Neuronal stem cell (in vitro differentiated cells): ENCODE results near the gene UBAC2. TPM values are rescaled to one million over a fixed set of nuclear protein-coding genes. Genes with fewer than 3 reads are reported as not detected.
A peak's percentile ranks its signal among the peaks of the same experiment; 100 is the strongest.

ENCODE experiments used
- DNase-seq: peaks from one replicate; pipeline ENCODE4 v3.0.0-alpha.2; 2013; ENCODE audit warnings: low spot score
- H2AFZ ChIP-seq: one replicate; pipeline ENCODE4 v1.6.1; 2013; ENCODE audit warnings: mild to moderate bottlenecking, low read length, inconsistent platforms
- H2AK5ac ChIP-seq: 2 replicates; pipeline ENCODE4 v1.6.1; 2013; ENCODE audit warnings: low read depth, mild to moderate bottlenecking, inconsistent platforms, low read length, moderate library complexity, mixed read lengths
- H2BK120ac ChIP-seq: 2 replicates; pipeline ENCODE4 v1.6.1; 2013; ENCODE audit warnings: low read depth, mild to moderate bottlenecking, inconsistent platforms, low read length, moderate library complexity, mixed read lengths
- H2BK12ac ChIP-seq: one replicate; pipeline ENCODE4 v1.6.1; 2013; ENCODE audit warnings: low read length, inconsistent platforms
- H2BK15ac ChIP-seq: 2 replicates; pipeline ENCODE4 v1.6.1; 2013; ENCODE audit warnings: mild to moderate bottlenecking, low read length, inconsistent platforms, mixed read lengths
- H2BK5ac ChIP-seq: one replicate; pipeline ENCODE4 v1.6.1; 2013; ENCODE audit warnings: inconsistent platforms, mild to moderate bottlenecking, low read length, moderate library complexity
- H3K14ac ChIP-seq: one replicate; pipeline ENCODE4 v1.6.1; 2013; ENCODE audit warnings: low read length, inconsistent platforms
- H3K18ac ChIP-seq: 2 replicates; pipeline ENCODE4 v1.6.1; 2013; ENCODE audit warnings: low read length, inconsistent platforms
- H3K23ac ChIP-seq: 2 replicates; pipeline ENCODE4 v1.6.1; 2013; ENCODE audit warnings: low read depth, mild to moderate bottlenecking, mixed read lengths, low read length, inconsistent platforms; ENCODE audit not compliant: poor library complexity
- H3K27ac ChIP-seq: replicated peaks from 3 replicates; pipeline ENCODE4 v1.5.1; 2013; ENCODE audit warnings: low read length, inconsistent platforms
- H3K27me3 ChIP-seq, 3 experiments: 2 replicates each; pipeline ENCODE4 v1.6.1; 2013; ENCODE audit warnings: low read length in 3 of 3, mild to moderate bottlenecking in 2 of 3, inconsistent platforms in 1 of 3, low read depth in 1 of 3, mixed read lengths in 1 of 3, moderate library complexity in 1 of 3; ENCODE audit not compliant: control insufficient read depth in 3 of 3, insufficient read depth in 3 of 3
- H3K36me3 ChIP-seq, 2 donors: replicated peaks in 1 of 2; 2 replicates each; pipeline ENCODE4 v1.6.1; 2013; ENCODE audit warnings: low read length in 2 of 2; ENCODE audit not compliant: control insufficient read depth in 2 of 2, insufficient read depth in 2 of 2
- H3K4ac ChIP-seq: 2 replicates; pipeline ENCODE4 v1.6.1; 2013; ENCODE audit warnings: inconsistent platforms, mild to moderate bottlenecking, low read length, moderate library complexity
- H3K4me1 ChIP-seq, 2 donors: 1 replicate in 1 of 2; 2 replicates in 1 of 2; pipeline ENCODE4 v1.6.1; 2013; ENCODE audit warnings: low read length in 2 of 2, low read depth in 1 of 2; ENCODE audit not compliant: control insufficient read depth in 2 of 2, insufficient read depth in 1 of 2
- H3K4me2 ChIP-seq: one replicate; pipeline ENCODE4 v1.6.1; 2013; ENCODE audit warnings: mild to moderate bottlenecking, low read length, inconsistent platforms; ENCODE audit not compliant: insufficient read depth, poor library complexity, severe bottlenecking
- H3K4me3 ChIP-seq, 2 donors: 2 replicates each; pipeline ENCODE4 v1.5.1; 2013; ENCODE audit warnings: low read length in 2 of 2, mild to moderate bottlenecking in 2 of 2, inconsistent platforms in 1 of 2, moderate library complexity in 1 of 2
- H3K79me1 ChIP-seq: one replicate; pipeline ENCODE4 v1.6.1; 2013; ENCODE audit warnings: low read depth, mild to moderate bottlenecking, inconsistent platforms, low read length, moderate library complexity
- H3K9ac ChIP-seq: one replicate; pipeline ENCODE4 v1.6.1; 2013; ENCODE audit warnings: mild to moderate bottlenecking, low read depth, low read length, inconsistent platforms; ENCODE audit not compliant: poor library complexity
- H3K9me3 ChIP-seq, 2 donors: replicated peaks in 1 of 2; 2 replicates each; pipeline versions ENCODE3 to v1.6.1; 2013; ENCODE audit warnings: low read length in 2 of 2, mild to moderate bottlenecking in 2 of 2, inconsistent platforms in 1 of 2, low read depth in 1 of 2, mixed read lengths in 1 of 2, moderate library complexity in 1 of 2; ENCODE audit not compliant: control insufficient read depth in 2 of 2, insufficient read depth in 1 of 2
- H4K8ac ChIP-seq: one replicate; pipeline ENCODE4 v1.6.1; 2013; ENCODE audit warnings: low read depth, mild to moderate bottlenecking, inconsistent platforms, low read length, moderate library complexity
- H4K91ac ChIP-seq: one replicate; pipeline ENCODE4 v1.6.1; 2013; ENCODE audit warnings: low read length, low read depth, mild to moderate bottlenecking, inconsistent platforms; ENCODE audit not compliant: poor library complexity
- WGBS, 2 donors: extraction: QIAGEN DNeasy Blood & Tissue Kit; methylation state at CpG; one replicate each; pipeline ENCODE4 v1.1.7; 2013; ENCODE audit warnings: missing lambda C conversion rate in 2 of 2, mixed read lengths in 1 of 2; ENCODE audit not compliant: insufficient read length in 2 of 2, insufficient replicate concordance in 1 of 2; ENCODE audit errors: extremely low coverage in 2 of 2; 5-methylcytosine and 5-hydroxymethylcytosine counted together
- small RNA-seq: library from polyadenylated mRNA; stranded (forward); fragments of <200 nt; extraction: miRNeasy Mini kit (QIAGEN cat#:217004); gene quantifications from one replicate; pipeline ENCODE3, GENCODE V24; 2013; ENCODE audit not compliant: insufficient read depth

The UBAC2 gene

GRCh38 chr13:99434258-99434788 is 233.7 kb downstream of the UBAC2 start:
- Histone ChIP-seq H2BK15ac (no peak overlapping the region), H3K9ac (no peak overlapping the region), H3K36me3 (no peaks in the 10 kb centered on the region), H3K27me3 (peaks cover 0 to 12% (median 2%) of the 10 kb centered on the region in 3 experiments), H3K4ac (no peak overlapping the region), H2BK5ac (no peak overlapping the region), H3K23ac (no peak overlapping the region), H4K8ac (no peak overlapping the region), H3K4me3 (no peak overlapping the region), H3K9me3 (no peaks in the 10 kb centered on the region), H3K4me2 (no peak overlapping the region), H3K18ac (no peak overlapping the region), H2AFZ (peak overlapping the region; percentile 49), H3K27ac (no peak overlapping the region), H4K91ac (no peak overlapping the region), H3K79me1 (no peaks in the 10 kb centered on the region), H2AK5ac (no peak overlapping the region), H2BK120ac (no peak overlapping the region), H3K4me1 (peaks cover 13 to 14% of the 10 kb centered on the region in 2 donors), H2BK12ac (no peak overlapping the region), H3K14ac (no peak overlapping the region)
- no peak for DNase-seq
- no CpG with 5 or more reads among the region's 17 CpGs for WGBS, 2 donors

- H3K4me3 ChIP-seq, result no peak overlapping the region
- no peak overlapping the region for H4K91ac ChIP-seq
- H2BK120ac ChIP-seq, result no peak overlapping the region
- no peak overlapping the region for H2BK12ac ChIP-seq
- no peak overlapping the region for H3K18ac ChIP-seq
- no peaks in the 10 kb centered on the region for H3K9me3 ChIP-seq
- no peak overlapping the region for H3K27ac ChIP-seq
- no peak overlapping the region for H2AFZ ChIP-seq
- no peak overlapping the region for H3K14ac ChIP-seq
- H3K4me1 ChIP-seq, result peaks cover 13 to 14% of the 10 kb centered on the region in 2 donors
- H3K4me2 ChIP-seq, result no peak overlapping the region
- no peak overlapping the region for H3K9ac ChIP-seq
- H3K79me1 ChIP-seq, result no peaks in the 10 kb centered on the region
- peaks cover 0 to 16% (median 2%) of the 10 kb centered on the region in 3 experiments for H3K27me3 ChIP-seq
- H3K36me3 ChIP-seq, result no peaks in the 10 kb centered on the region
- DNase-seq, result no peak
- H3K23ac ChIP-seq, result no peak overlapping the region
- no CpG with 5 or more reads among the region's 6 CpGs for WGBS, 2 donors
- no peak overlapping the region for H4K8ac ChIP-seq
- H2BK5ac ChIP-seq, result no peak overlapping the region
- no peak overlapping the region for H2BK15ac ChIP-seq
- H2AK5ac ChIP-seq, result no peak overlapping the region
- no peak overlapping the region for H3K4ac ChIP-seq
Measured at GRCh38 chr13:99435116-99435515, 234.5 kb downstream of the UBAC2 start.

- H3K18ac ChIP-seq, result no peak overlapping the region
- no peak overlapping the region for H3K4ac ChIP-seq
- no peaks in the 10 kb centered on the region for H3K9me3 ChIP-seq
- no peak overlapping the region for H2AFZ ChIP-seq
- H2BK15ac ChIP-seq, result no peak overlapping the region
- H3K79me1 ChIP-seq, result no peaks in the 10 kb centered on the region
- no peak overlapping the region for H3K14ac ChIP-seq
- no CpG with 5 or more reads among the region's 3 CpGs for WGBS, 2 donors
- H3K4me3 ChIP-seq, result no peak overlapping the region
- H3K4me2 ChIP-seq, result no peak overlapping the region
- no peak overlapping the region for H4K91ac ChIP-seq
- no peak overlapping the region for H2BK120ac ChIP-seq
- H3K9ac ChIP-seq, result no peak overlapping the region
- no peak overlapping the region for H3K23ac ChIP-seq
- H2AK5ac ChIP-seq, result no peak overlapping the region
- no peaks in the 10 kb centered on the region for H3K36me3 ChIP-seq
- no peak overlapping the region for H4K8ac ChIP-seq
- H2BK12ac ChIP-seq, result no peak overlapping the region
- peaks cover 0 to 21% (median 2%) of the 10 kb centered on the region in 3 experiments for H3K27me3 ChIP-seq
- no peak overlapping the region for H3K27ac ChIP-seq
- H2BK5ac ChIP-seq, result no peak overlapping the region
- H3K4me1 ChIP-seq, result peaks cover 13 to 14% of the 10 kb centered on the region in 2 donors
- DNase-seq, result no peak
Measured at GRCh38 chr13:99435998-99436397, 235.3 kb downstream of the UBAC2 start.

Small RNAs within 50 kb of the gene (small RNA-seq; reads per million reads assigned to genes)
- gene MIR623 (not detected), gene RN7SKP9 (not detected)
